DOHH2 (cell line): ENCODE data around the gene PSMC4.
A peak's percentile ranks its signal among the peaks of the same experiment; 100 is the strongest.

ENCODE experiments used
- H3F3A ChIP-seq: fragments of 200-600 bp; sonication (generic), shearing (Covaris generic); 2 replicates; pipeline ENCODE4 v1.6.0; 2016; ENCODE audit warnings: antibody characterized with exemption, mild to moderate bottlenecking; ENCODE audit not compliant: control insufficient read depth, insufficient read depth
- H3K27ac ChIP-seq: fragments of 200-600 bp; sonication (generic); 2 replicates; pipeline ENCODE4 v1.5.1; 2014; ENCODE audit warnings: low read depth, mild to moderate bottlenecking, low read length, moderate library complexity
- H3K27me3 ChIP-seq: fragments of 200-600 bp; sonication (generic); 2 replicates; pipeline ENCODE4 v1.6.1; 2014; ENCODE audit warnings: mild to moderate bottlenecking, low read length, mixed read lengths; ENCODE audit not compliant: control insufficient read depth
- H3K36me3 ChIP-seq: fragments of 200-600 bp; sonication (generic); 2 replicates; pipeline ENCODE4 v1.6.1; 2014; ENCODE audit warnings: mild to moderate bottlenecking, low read length, moderate library complexity, mixed read lengths; ENCODE audit not compliant: control insufficient read depth
- H3K4me1 ChIP-seq: fragments of 200-600 bp; sonication (generic); 2 replicates; pipeline ENCODE4 v1.6.1; 2014; ENCODE audit warnings: mild to moderate bottlenecking, low read length, mixed read lengths; ENCODE audit not compliant: control insufficient read depth
- H3K4me2 ChIP-seq: fragments of 200-600 bp; sonication (generic); 2 replicates; pipeline ENCODE4 v1.6.0; 2014; ENCODE audit warnings: mild to moderate bottlenecking, low read length, moderate library complexity
- H3K4me3 ChIP-seq: fragments of 200-600 bp; sonication (generic); 2 replicates; pipeline ENCODE4 v1.5.1; 2014; ENCODE audit warnings: mild to moderate bottlenecking, low read length, mixed read lengths
- H3K79me2 ChIP-seq: fragments of 200-600 bp; sonication (generic); 2 replicates; pipeline ENCODE4 v1.6.1; 2014; ENCODE audit warnings: mild to moderate bottlenecking, low read length, mixed read lengths; ENCODE audit not compliant: control insufficient read depth
- H3K9me2 ChIP-seq: fragments of 200-600 bp; sonication (generic); replicated peaks from 2 replicates; pipeline ENCODE4 v1.6.1; 2014; ENCODE audit warnings: mild to moderate bottlenecking, low read length, mixed read lengths; ENCODE audit not compliant: control insufficient read depth
- H3K9me3 ChIP-seq: fragments of 200-600 bp; sonication (generic); 2 replicates; pipeline ENCODE4 v1.6.1; 2014; ENCODE audit warnings: antibody characterized with exemption, low read length, mixed read lengths; ENCODE audit not compliant: control insufficient read depth, insufficient read depth
- H4K20me1 ChIP-seq: fragments of 200-600 bp; sonication (generic); 2 replicates; pipeline ENCODE4 v1.6.0; 2014; ENCODE audit warnings: low read depth, mild to moderate bottlenecking, antibody characterized with exemption, low read length, moderate library complexity; ENCODE audit not compliant: control insufficient read depth, insufficient read depth
- CTCF ChIP-seq: fragments of 200-600 bp; sonication (generic); IDR thresholded peaks from one replicate; pipeline ENCODE4 v1.5.1; 2014; ENCODE audit warnings: antibody characterized with exemption, mild to moderate bottlenecking, low read depth, low read length; ENCODE audit not compliant: poor library complexity, severe bottlenecking
- EZH2phosphoT487 ChIP-seq: fragments of 200-600 bp; sonication (generic); IDR thresholded peaks from 2 replicates; pipeline ENCODE4 v1.6.1; 2017; ENCODE audit warnings: borderline replicate concordance, mild to moderate bottlenecking, antibody characterized with exemption, low read length, moderate library complexity, mixed read lengths

Gene PSMC4

GRCh38 chr19:39941615-39942365, 29.2 kb upstream of the PSMC4 start:
- no peaks in the 10 kb centered on the region for H3K9me2 ChIP-seq
- peak overlapping the region; percentile 89 for H3K27ac ChIP-seq
- H3K4me3 ChIP-seq, result peak overlapping the region; percentile 71
- H3K27me3 ChIP-seq, result no peaks in the 10 kb centered on the region
- peaks cover 12% of the 10 kb centered on the region for H3K36me3 ChIP-seq
- no peaks in the 10 kb centered on the region for H3K79me2 ChIP-seq
- H3K4me1 ChIP-seq, result peaks cover 88% of the 10 kb centered on the region
- no peaks in the 10 kb centered on the region for H4K20me1 ChIP-seq
- peaks cover 20% of the 10 kb centered on the region for H3F3A ChIP-seq
- peak overlapping the region; percentile 92 for H3K4me2 ChIP-seq
- H3K9me3 ChIP-seq, result peaks cover 6% of the 10 kb centered on the region
- TF ChIP-seq CTCF (no peak), EZH2phosphoT487 (no peak)

- Histone ChIP-seq H3K4me2 (peak overlapping the region; percentile 92), H3K27ac (peak overlapping the region; percentile 89), H4K20me1 (no peaks in the 10 kb centered on the region), H3K4me1 (peaks cover 84% of the 10 kb centered on the region), H3K36me3 (peaks cover 12% of the 10 kb centered on the region), H3K9me3 (peaks cover 6% of the 10 kb centered on the region), H3F3A (peaks cover 20% of the 10 kb centered on the region), H3K9me2 (no peaks in the 10 kb centered on the region), H3K79me2 (no peaks in the 10 kb centered on the region), H3K4me3 (peak overlapping the region; percentile 71), H3K27me3 (no peaks in the 10 kb centered on the region)
- no peak for TF ChIP-seq EZH2phosphoT487
- TF ChIP-seq CTCF, result no peak
Observed at GRCh38 chr19:39942366-39942730, 28.6 kb upstream of the PSMC4 start.

- Histone ChIP-seq H3K4me3 (peak overlapping the region; percentile 22; the same call in 1 of the 2 replicates), H3F3A (peaks cover 20% of the 10 kb centered on the region), H4K20me1 (no peaks in the 10 kb centered on the region), H3K4me1 (peaks cover 79% of the 10 kb centered on the region), H3K27ac (peak overlapping the region; percentile 36; the same call in 1 of the 2 replicates), H3K9me2 (no peaks in the 10 kb centered on the region), H3K79me2 (no peaks in the 10 kb centered on the region), H3K27me3 (no peaks in the 10 kb centered on the region), H3K9me3 (peaks cover 6% of the 10 kb centered on the region), H3K4me2 (peak overlapping the region; percentile 92), H3K36me3 (peaks cover 13% of the 10 kb centered on the region)
- TF ChIP-seq CTCF, result no peak
- TF ChIP-seq EZH2phosphoT487, result no peak
Observed at GRCh38 chr19:39943586-39943985, 27.4 kb upstream of the PSMC4 start.
